Adrenal gland (tissue), 5 donors: ENCODE data around the gene CHRM5.

Experiments used
- POLR2A ChIP-seq, 2 donors: fragments of 450-650 bp; IDR thresholded peaks; one replicate each; pipeline ENCODE4 v1.6.1; 2017; ENCODE audit warnings: antibody characterized with exemption in 2 of 2, mild to moderate bottlenecking in 2 of 2, moderate library complexity in 1 of 2
- TF ChIP-seq, protein P1 (sequence below), 6 experiments: fragments of 450-650 bp in 4 of 6; fragments of 200-600 bp in 2 of 6; sonication (generic) in 1 of 6; IDR thresholded peaks; 1 replicate in 5 of 6; 2 replicates in 1 of 6; pipeline versions ENCODE4 v1.5.1 to v1.8.0; 2016 to 2021; ENCODE audit warnings: antibody characterized with exemption in 6 of 6, mild to moderate bottlenecking in 2 of 6, moderate library complexity in 1 of 6
- donor health status: DM: no; HTN: no; CAD: no.

DNA sequence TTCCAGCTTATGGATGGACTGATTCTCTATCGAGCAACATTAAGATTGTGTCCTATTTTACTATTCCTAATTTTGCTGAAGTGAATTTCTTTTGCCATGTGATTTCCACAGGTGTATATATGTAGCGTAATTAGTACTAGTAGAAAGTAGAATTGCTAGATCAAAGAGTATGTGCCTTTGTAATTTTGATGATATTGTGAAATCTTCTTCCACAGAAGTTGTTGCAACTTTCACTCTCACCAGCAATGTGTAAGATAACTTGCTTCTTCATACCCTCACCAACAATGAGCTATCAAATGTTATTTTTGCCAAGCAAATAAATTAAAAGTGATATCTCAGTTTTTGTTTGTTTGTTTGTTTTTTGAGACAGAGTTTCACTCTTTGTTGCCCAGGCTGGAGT lies 139.0 kb downstream of the CHRM5 start:
- TF ChIP-seq, protein P1, sequence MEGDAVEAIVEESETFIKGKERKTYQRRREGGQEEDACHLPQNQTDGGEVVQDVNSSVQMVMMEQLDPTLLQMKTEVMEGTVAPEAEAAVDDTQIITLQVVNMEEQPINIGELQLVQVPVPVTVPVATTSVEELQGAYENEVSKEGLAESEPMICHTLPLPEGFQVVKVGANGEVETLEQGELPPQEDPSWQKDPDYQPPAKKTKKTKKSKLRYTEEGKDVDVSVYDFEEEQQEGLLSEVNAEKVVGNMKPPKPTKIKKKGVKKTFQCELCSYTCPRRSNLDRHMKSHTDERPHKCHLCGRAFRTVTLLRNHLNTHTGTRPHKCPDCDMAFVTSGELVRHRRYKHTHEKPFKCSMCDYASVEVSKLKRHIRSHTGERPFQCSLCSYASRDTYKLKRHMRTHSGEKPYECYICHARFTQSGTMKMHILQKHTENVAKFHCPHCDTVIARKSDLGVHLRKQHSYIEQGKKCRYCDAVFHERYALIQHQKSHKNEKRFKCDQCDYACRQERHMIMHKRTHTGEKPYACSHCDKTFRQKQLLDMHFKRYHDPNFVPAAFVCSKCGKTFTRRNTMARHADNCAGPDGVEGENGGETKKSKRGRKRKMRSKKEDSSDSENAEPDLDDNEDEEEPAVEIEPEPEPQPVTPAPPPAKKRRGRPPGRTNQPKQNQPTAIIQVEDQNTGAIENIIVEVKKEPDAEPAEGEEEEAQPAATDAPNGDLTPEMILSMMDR (IDR thresholded peaks at IDR 0.05) = no peak
- no peak for TF ChIP-seq POLR2A (IDR thresholded peaks at IDR 0.05)
